Smooth muscle cell (in vitro differentiated cells): ENCODE results near the gene CCDC183. TPM values are rescaled to one million over a fixed set of nuclear protein-coding genes. Genes with fewer than 3 reads are reported as not detected.

ENCODE experiments used
- DNase-seq: peaks from one replicate; lab custom pipeline; 2025; ENCODE audit not compliant: unreplicated experiment; lab: John Stamatoyannopoulos, UW
- H2AFZ ChIP-seq: fragments of 200-600 bp; sonication (generic); 2 replicates; pipeline ENCODE4 v1.6.0; 2016; ENCODE audit warnings: antibody characterized with exemption, low read depth, mild to moderate bottlenecking
- H3F3A ChIP-seq: fragments of 200-600 bp; sonication (generic); 2 replicates; pipeline ENCODE4 v1.6.0; 2017; ENCODE audit warnings: antibody characterized with exemption, low read depth
- H3K27ac ChIP-seq: fragments of 200-600 bp; sonication (generic); 2 replicates; pipeline ENCODE4 v1.5.1; 2016; ENCODE audit warnings: low read depth, mild to moderate bottlenecking
- H3K27me3 ChIP-seq: fragments of 200-600 bp; sonication (generic); 2 replicates; pipeline ENCODE4 v1.6.1; 2016; ENCODE audit warnings: low read depth, mild to moderate bottlenecking
- H3K36me3 ChIP-seq: fragments of 200-600 bp; sonication (generic); 2 replicates; pipeline ENCODE4 v1.5.1; 2016; ENCODE audit warnings: low read depth
- H3K4me1 ChIP-seq: fragments of 200-600 bp; sonication (generic); 2 replicates; pipeline ENCODE4 v1.5.1; 2016; ENCODE audit warnings: low read depth
- H3K4me2 ChIP-seq: fragments of 200-600 bp; sonication (generic); 2 replicates; pipeline ENCODE4 v1.6.0; 2016; ENCODE audit warnings: mild to moderate bottlenecking
- H3K4me3 ChIP-seq: fragments of 200-600 bp; sonication (generic); 2 replicates; pipeline ENCODE4 v1.5.1; 2016; ENCODE audit warnings: mild to moderate bottlenecking
- H3K79me2 ChIP-seq: fragments of 200-600 bp; sonication (generic); 2 replicates; pipeline ENCODE4 v1.6.0; 2016; ENCODE audit warnings: low read depth, mild to moderate bottlenecking
- H3K9ac ChIP-seq: fragments of 200-600 bp; sonication (generic); 2 replicates; pipeline ENCODE4 v1.6.0; 2016; ENCODE audit warnings: low read depth
- H3K9me3 ChIP-seq: fragments of 200-600 bp; sonication (generic); replicated peaks from 2 replicates; pipeline ENCODE4 v1.5.1; 2016; ENCODE audit warnings: low read depth
- H4K20me1 ChIP-seq: fragments of 200-600 bp; sonication (generic); 2 replicates; pipeline ENCODE4 v1.6.0; 2016; ENCODE audit warnings: low read depth
- WGBS: methylation state at CpG from one replicate; pipeline ENCODE4 v1.1.7; 2016; ENCODE audit warnings: low lambda C conversion rate; 5-methylcytosine and 5-hydroxymethylcytosine counted together
- polyA plus RNA-seq: library from polyadenylated mRNA; unstranded; fragments of >200 nt; fragmentation: Nextera tagmentation; extraction: Ambion mirVana; gene quantifications from 2 replicates; pipeline ENCODE4 v1.2.1, GENCODE V29; 2016
- total RNA-seq: library from RNA; depleted of rRNA; stranded (reverse); fragments of >200 nt; gene quantifications from 2 replicates; pipeline ENCODE4 v1.2.3, GENCODE V29; 2014
- TF ChIP-seq, protein P1 (sequence below): fragments of 200-600 bp; sonication (generic); IDR thresholded peaks from 2 replicates; pipeline ENCODE4 v1.5.1; 2017; ENCODE audit warnings: borderline replicate concordance, mild to moderate bottlenecking, antibody characterized with exemption; ENCODE audit not compliant: insufficient read depth, poor library complexity, severe bottlenecking

Gene CCDC183
- total and polyA plus RNA-seq, 2 experiments from 2014 or later = 2.0 to 3.7 TPM

DNA sequence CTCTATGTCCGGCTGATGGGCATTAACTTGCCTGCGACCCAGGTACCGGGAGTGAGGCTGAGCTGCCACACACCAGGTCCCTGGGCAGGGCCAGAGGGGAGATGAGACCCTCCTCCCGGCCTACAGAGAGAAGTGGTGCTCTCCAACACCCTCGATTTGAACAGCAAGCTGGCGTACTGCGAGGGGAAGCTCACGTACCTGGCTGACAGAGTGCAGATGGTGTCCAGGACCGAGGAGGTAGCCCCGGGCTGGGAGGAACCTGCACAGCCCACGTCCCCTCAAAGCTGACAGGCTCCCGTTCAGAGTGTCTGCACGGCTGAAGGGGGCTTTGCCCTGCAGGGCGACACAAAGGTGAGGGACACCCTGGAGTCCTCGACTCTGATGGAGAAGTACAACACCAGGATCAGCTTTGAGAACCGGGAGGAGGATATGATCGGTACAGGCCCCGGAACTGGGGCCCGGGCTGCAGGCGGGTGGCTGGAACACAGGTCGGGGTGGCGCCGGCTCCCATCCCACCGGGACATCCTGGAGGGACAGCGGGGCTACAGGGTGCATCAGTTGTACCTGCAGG lies 10.6 kb downstream of the CCDC183 start:
- Histone ChIP-seq H4K20me1 (peaks cover 30% of the 10 kb centered on the region), H3K4me1 (peaks cover 24% of the 10 kb centered on the region), H3K79me2 (peaks cover 38% of the 10 kb centered on the region), H3K4me2 (peak overlapping the region; percentile 89), H3K27ac (no peak overlapping the region), H3K36me3 (no peaks in the 10 kb centered on the region), H2AFZ (no peak overlapping the region), H3F3A (peaks cover 3% of the 10 kb centered on the region), H3K9ac (no peak overlapping the region), H3K9me3 (no peaks in the 10 kb centered on the region), H3K4me3 (peak overlapping the region; percentile 97), H3K27me3 (no peaks in the 10 kb centered on the region)
- no peak for DNase-seq
- WGBS = 86% methylated on average over 25 of the region's 25 CpGs
- TF ChIP-seq, protein P1, sequence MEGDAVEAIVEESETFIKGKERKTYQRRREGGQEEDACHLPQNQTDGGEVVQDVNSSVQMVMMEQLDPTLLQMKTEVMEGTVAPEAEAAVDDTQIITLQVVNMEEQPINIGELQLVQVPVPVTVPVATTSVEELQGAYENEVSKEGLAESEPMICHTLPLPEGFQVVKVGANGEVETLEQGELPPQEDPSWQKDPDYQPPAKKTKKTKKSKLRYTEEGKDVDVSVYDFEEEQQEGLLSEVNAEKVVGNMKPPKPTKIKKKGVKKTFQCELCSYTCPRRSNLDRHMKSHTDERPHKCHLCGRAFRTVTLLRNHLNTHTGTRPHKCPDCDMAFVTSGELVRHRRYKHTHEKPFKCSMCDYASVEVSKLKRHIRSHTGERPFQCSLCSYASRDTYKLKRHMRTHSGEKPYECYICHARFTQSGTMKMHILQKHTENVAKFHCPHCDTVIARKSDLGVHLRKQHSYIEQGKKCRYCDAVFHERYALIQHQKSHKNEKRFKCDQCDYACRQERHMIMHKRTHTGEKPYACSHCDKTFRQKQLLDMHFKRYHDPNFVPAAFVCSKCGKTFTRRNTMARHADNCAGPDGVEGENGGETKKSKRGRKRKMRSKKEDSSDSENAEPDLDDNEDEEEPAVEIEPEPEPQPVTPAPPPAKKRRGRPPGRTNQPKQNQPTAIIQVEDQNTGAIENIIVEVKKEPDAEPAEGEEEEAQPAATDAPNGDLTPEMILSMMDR = no peak

DNA sequence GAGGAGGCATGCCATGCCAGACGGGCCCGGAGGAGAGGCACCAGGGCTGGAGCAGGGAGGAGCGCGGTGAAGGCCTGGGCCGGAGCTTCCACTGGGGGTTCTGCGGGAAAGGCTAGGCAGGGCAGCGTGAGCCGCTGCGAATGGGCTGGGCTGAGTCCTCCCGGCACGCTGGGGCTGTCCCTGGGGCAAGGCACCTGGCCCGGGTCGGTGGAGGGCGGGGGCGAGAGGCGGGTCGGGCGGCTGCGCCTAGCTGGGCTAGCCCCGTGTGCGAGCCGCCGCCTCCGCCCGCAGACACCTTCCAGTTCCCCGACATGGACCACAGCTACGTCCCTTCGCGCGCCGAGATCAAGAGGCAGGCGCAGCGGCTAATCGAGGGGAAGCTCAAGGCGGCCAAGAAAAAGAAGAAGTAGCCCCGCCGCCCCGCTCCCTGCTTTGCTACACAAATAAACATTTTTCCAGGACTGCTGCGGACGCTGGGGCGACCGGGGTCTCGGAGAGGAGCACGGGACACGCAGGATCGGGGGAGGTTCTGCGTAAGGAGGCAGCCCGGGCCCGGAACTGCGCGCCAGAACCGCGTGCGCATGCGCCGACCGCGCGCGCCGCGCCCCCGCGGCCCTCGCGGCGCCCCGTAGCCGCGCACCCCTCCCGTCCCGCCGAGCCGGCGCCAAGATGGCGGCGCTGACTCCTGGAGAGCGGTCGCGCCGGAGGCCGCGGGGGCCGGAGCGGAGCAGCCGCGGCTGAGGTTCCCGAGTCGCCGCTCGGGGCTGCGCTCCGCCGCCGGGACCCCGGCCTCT lies 11.3 kb downstream of the CCDC183 start, which contains the start of gene RABL6:
RABL6 (plus strand) TSS at position 668 of the 794 bp plus-strand sequence. CDS start 249 bp downstream, outside the sequence.
- WGBS = 3% methylated on average over 36 of the region's 96 CpGs
- no peaks in the 10 kb centered on the region for H3K36me3 ChIP-seq
- H3K27me3 ChIP-seq = no peaks in the 10 kb centered on the region
- peak within 1 kb of the TSS; percentile 79 for H2AFZ ChIP-seq
- peak within 1 kb of the TSS; percentile 54 for H3K27ac ChIP-seq
- TF ChIP-seq, protein P1 = no peak
- peak within 1 kb of the TSS; percentile 92 for H3K4me2 ChIP-seq
- peak within 1 kb of the TSS; percentile 65 for H3K9ac ChIP-seq
- peaks cover 37% of the 10 kb centered on the region for H4K20me1 ChIP-seq
- DNase-seq = peak; percentile 43
- H3F3A ChIP-seq = peaks cover 3% of the 10 kb centered on the region
- H3K4me1 ChIP-seq = peaks cover 24% of the 10 kb centered on the region
- H3K79me2 ChIP-seq = peaks cover 45% of the 10 kb centered on the region
- H3K4me3 ChIP-seq = peak within 1 kb of the TSS; percentile 97
- no peaks in the 10 kb centered on the region for H3K9me3 ChIP-seq

DNA sequence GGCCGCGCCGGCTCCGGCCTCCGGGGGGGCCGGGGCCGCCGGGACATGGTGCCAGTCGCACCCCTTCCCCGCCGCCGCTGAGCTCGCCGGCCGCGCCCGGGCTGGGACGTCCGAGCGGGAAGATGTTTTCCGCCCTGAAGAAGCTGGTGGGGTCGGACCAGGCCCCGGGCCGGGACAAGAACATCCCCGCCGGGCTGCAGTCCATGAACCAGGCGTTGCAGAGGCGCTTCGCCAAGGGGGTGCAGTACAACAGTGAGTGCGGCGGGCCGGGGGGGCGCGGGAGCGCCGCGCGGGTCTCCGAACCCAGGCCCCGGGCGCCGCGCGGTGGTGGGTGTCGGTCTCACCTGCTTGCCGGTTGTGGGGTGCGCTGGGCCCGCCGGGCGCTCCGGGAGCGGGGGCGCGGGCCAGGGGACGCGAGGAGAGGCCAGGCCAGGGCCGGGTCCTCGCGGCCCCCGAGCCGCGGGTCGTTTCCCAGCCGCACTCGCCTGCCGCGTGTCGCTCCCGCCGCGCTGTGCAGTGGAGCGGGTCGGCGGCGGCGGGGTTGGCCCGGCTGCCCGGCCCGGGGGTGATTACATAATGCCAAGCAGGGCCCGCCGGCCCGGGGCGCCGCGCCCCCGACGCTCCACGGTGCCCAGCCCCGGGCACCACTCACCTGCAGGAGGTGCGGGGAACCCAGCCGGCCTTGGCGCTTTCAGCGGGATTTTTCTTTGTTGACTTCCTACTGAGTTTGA lies 12.1 kb downstream of the CCDC183 start:
- H3K27ac ChIP-seq = peak overlapping the region; percentile 51
- H3K9me3 ChIP-seq = no peaks in the 10 kb centered on the region
- peak overlapping the region; percentile 92 for H3K4me2 ChIP-seq
- no peaks in the 10 kb centered on the region for H3K36me3 ChIP-seq
- TF ChIP-seq, protein P1 = no peak
- peaks cover 53% of the 10 kb centered on the region for H3K79me2 ChIP-seq
- peaks cover 44% of the 10 kb centered on the region for H4K20me1 ChIP-seq
- DNase-seq = no peak
- H3K4me1 ChIP-seq = peaks cover 24% of the 10 kb centered on the region
- 1% methylated on average over 46 of the region's 93 CpGs for WGBS
- H3F3A ChIP-seq = peaks cover 3% of the 10 kb centered on the region
- no peak overlapping the region for H2AFZ ChIP-seq
- H3K4me3 ChIP-seq = peak overlapping the region; percentile 97
- H3K27me3 ChIP-seq = no peaks in the 10 kb centered on the region
- peak overlapping the region; percentile 49 for H3K9ac ChIP-seq
